Stimulated activated naive CD8-positive, alpha-beta T cell treated with anti-CD3 and anti-CD28 coated beads, Interleukin-15, amount 100 ng/mL, for 72 hours (primary cell): ENCODE measurements around the gene PAGR1.

Source experiments
- ATAC-seq: fragments of 150-1000 bp; cut with Tn5 transposase; 2 replicates; pipeline ENCODE4 v1.10.0; 2021; ENCODE audit warnings: mild to moderate bottlenecking, moderate library complexity
- DNase-seq, 2 donors: peaks; one replicate each; pipeline ENCODE4 v3.0.0; 2021 to 2022
- H3K27ac Mint-ChIP-seq, 2 donors: one replicate each; pipeline ENCODE4 v1.8.0; 2022; ENCODE audit warnings: mild to moderate bottlenecking in 2 of 2, mixed read lengths in 2 of 2, moderate library complexity in 2 of 2
- H3K27me3 Mint-ChIP-seq: one replicate; pipeline ENCODE4 v1.8.0; 2022; ENCODE audit warnings: mixed read lengths
- H3K4me1 Mint-ChIP-seq: one replicate; pipeline ENCODE4 v1.8.0; 2022; ENCODE audit warnings: mild to moderate bottlenecking, mixed read lengths
- H3K4me3 Mint-ChIP-seq, 2 donors: one replicate each; pipeline ENCODE4 v1.8.0; 2022; ENCODE audit warnings: mild to moderate bottlenecking in 2 of 2, mixed read lengths in 2 of 2, moderate library complexity in 1 of 2
- H3K9me3 Mint-ChIP-seq, 2 donors: one replicate each; pipeline ENCODE4 v1.8.0; 2022; ENCODE audit warnings: mixed read lengths in 2 of 2

The PAGR1 gene

GRCh38 chr16:29836623-29837022 is 20.7 kb downstream of the PAGR1 start:
- Mint-ChIP-seq H3K4me3 (no peak overlapping the region), H3K27me3 (no peaks in the 10 kb centered on the region), H3K27ac (no peak overlapping the region), H3K9me3 (no peaks in the 10 kb centered on the region), H3K4me1 (peaks cover 11% of the 10 kb centered on the region)
- ATAC-seq (no peak), DNase-seq (no peak)

GRCh38 chr16:29837841-29838240 is 21.9 kb downstream of the PAGR1 start:
- Mint-ChIP-seq H3K9me3 (no peaks in the 10 kb centered on the region), H3K4me3 (no peak overlapping the region), H3K27ac (no peak overlapping the region), H3K27me3 (no peaks in the 10 kb centered on the region), H3K4me1 (peaks cover 11% of the 10 kb centered on the region)
- no peak for DNase-seq
- no peak for ATAC-seq

- Mint-ChIP-seq H3K27me3 (no peaks in the 10 kb centered on the region), H3K9me3 (no peaks in the 10 kb centered on the region), H3K4me1 (no peaks in the 10 kb centered on the region), H3K4me3 (no peak overlapping the region), H3K27ac (no peak overlapping the region)
- no peak for DNase-seq
- no peak for ATAC-seq
Measured at GRCh38 chr16:29839822-29840221, 23.9 kb downstream of the PAGR1 start.

- H3K4me3 Mint-ChIP-seq: no peak overlapping the region
- no peaks in the 10 kb centered on the region for H3K9me3 Mint-ChIP-seq
- peak overlapping the region in 1 of 2 donors; percentile 82 for H3K27ac Mint-ChIP-seq
- ATAC-seq (no peak), DNase-seq (no peak)
- no peaks in the 10 kb centered on the region for H3K27me3 Mint-ChIP-seq
- no peaks in the 10 kb centered on the region for H3K4me1 Mint-ChIP-seq
Measured at GRCh38 chr16:29840240-29840639, 24.3 kb downstream of the PAGR1 start.

- no peak overlapping the region for H3K4me3 Mint-ChIP-seq
- H3K27me3 Mint-ChIP-seq: no peaks in the 10 kb centered on the region
- peak; percentile 23 for ATAC-seq
- no peaks in the 10 kb centered on the region for H3K4me1 Mint-ChIP-seq
- H3K9me3 Mint-ChIP-seq: no peaks in the 10 kb centered on the region
- H3K27ac Mint-ChIP-seq: peak overlapping the region in 1 of 2 donors; percentile 34
- DNase-seq: no peak
Measured at GRCh38 chr16:29841631-29842030, 25.7 kb downstream of the PAGR1 start.

- peaks cover 5% of the 10 kb centered on the region for H3K4me1 Mint-ChIP-seq
- no peak for DNase-seq
- H3K9me3 Mint-ChIP-seq: no peaks in the 10 kb centered on the region
- H3K4me3 Mint-ChIP-seq: no peak overlapping the region
- H3K27me3 Mint-ChIP-seq: no peaks in the 10 kb centered on the region
- H3K27ac Mint-ChIP-seq: peak overlapping the region in 1 of 2 donors; percentile 52
- peak; percentile 54 for ATAC-seq
Measured at GRCh38 chr16:29842732-29843346, 26.9 kb downstream of the PAGR1 start.

- H3K4me1 Mint-ChIP-seq: peaks cover 12% of the 10 kb centered on the region
- no peak overlapping the region for H3K4me3 Mint-ChIP-seq
- DNase-seq (no peak), ATAC-seq (no peak)
- H3K9me3 Mint-ChIP-seq: no peaks in the 10 kb centered on the region
- no peak overlapping the region for H3K27ac Mint-ChIP-seq
- H3K27me3 Mint-ChIP-seq: no peaks in the 10 kb centered on the region
Measured at GRCh38 chr16:29843931-29844330, 28.0 kb downstream of the PAGR1 start.

GRCh38 chr16:29844575-29845331 is 28.8 kb downstream of the PAGR1 start:
- Mint-ChIP-seq H3K9me3 (no peaks in the 10 kb centered on the region), H3K27ac (peak overlapping the region in 1 of 2 donors; percentile 85), H3K4me3 (no peak overlapping the region), H3K27me3 (no peaks in the 10 kb centered on the region), H3K4me1 (peaks cover 12% of the 10 kb centered on the region)
- DNase-seq: no peak
- no peak for ATAC-seq

GRCh38 chr16:29845656-29846055 is 29.7 kb downstream of the PAGR1 start:
- no peaks in the 10 kb centered on the region for H3K9me3 Mint-ChIP-seq
- no peak overlapping the region for H3K27ac Mint-ChIP-seq
- H3K4me3 Mint-ChIP-seq: no peak overlapping the region
- no peak for ATAC-seq
- DNase-seq: no peak
- H3K4me1 Mint-ChIP-seq: peaks cover 17% of the 10 kb centered on the region
- no peaks in the 10 kb centered on the region for H3K27me3 Mint-ChIP-seq

- peak; percentile 96 for ATAC-seq
- Mint-ChIP-seq H3K4me1 (peaks cover 17% of the 10 kb centered on the region), H3K9me3 (no peaks in the 10 kb centered on the region), H3K27ac (peak overlapping the region in 1 of 2 donors; percentile 81), H3K27me3 (no peaks in the 10 kb centered on the region), H3K4me3 (no peak overlapping the region)
- peak; percentile 78 to 82 for DNase-seq
Measured at GRCh38 chr16:29848420-29849297, 32.7 kb downstream of the PAGR1 start.

- Mint-ChIP-seq H3K27me3 (no peaks in the 10 kb centered on the region), H3K9me3 (no peaks in the 10 kb centered on the region), H3K27ac (no peak overlapping the region), H3K4me3 (no peak overlapping the region), H3K4me1 (peaks cover 18% of the 10 kb centered on the region)
- no peak for ATAC-seq
- no peak for DNase-seq
Measured at GRCh38 chr16:29849505-29849904, 33.6 kb downstream of the PAGR1 start.

GRCh38 chr16:29850998-29851397 is 35.0 kb downstream of the PAGR1 start:
- no peak overlapping the region for H3K4me3 Mint-ChIP-seq
- H3K9me3 Mint-ChIP-seq: no peaks in the 10 kb centered on the region
- H3K27ac Mint-ChIP-seq: no peak overlapping the region
- H3K4me1 Mint-ChIP-seq: peaks cover 25% of the 10 kb centered on the region
- DNase-seq: no peak
- ATAC-seq: no peak
- H3K27me3 Mint-ChIP-seq: no peaks in the 10 kb centered on the region

GRCh38 chr16:29852654-29853053 is 36.7 kb downstream of the PAGR1 start:
- DNase-seq: no peak
- H3K27ac Mint-ChIP-seq: no peak overlapping the region
- no peaks in the 10 kb centered on the region for H3K9me3 Mint-ChIP-seq
- peaks cover 20% of the 10 kb centered on the region for H3K4me1 Mint-ChIP-seq
- ATAC-seq: no peak
- H3K27me3 Mint-ChIP-seq: no peaks in the 10 kb centered on the region
- no peak overlapping the region for H3K4me3 Mint-ChIP-seq

- no peaks in the 10 kb centered on the region for H3K27me3 Mint-ChIP-seq
- no peak for ATAC-seq
- H3K4me3 Mint-ChIP-seq: no peak overlapping the region
- no peak for DNase-seq
- no peaks in the 10 kb centered on the region for H3K9me3 Mint-ChIP-seq
- H3K27ac Mint-ChIP-seq: peak overlapping the region in 1 of 2 donors; percentile 75
- peaks cover 29% of the 10 kb centered on the region for H3K4me1 Mint-ChIP-seq
Measured at GRCh38 chr16:29854520-29855100, 38.7 kb downstream of the PAGR1 start.

- Mint-ChIP-seq H3K9me3 (no peaks in the 10 kb centered on the region), H3K27ac (peak overlapping the region in 1 of 2 donors; percentile 24), H3K4me3 (no peak overlapping the region), H3K27me3 (no peaks in the 10 kb centered on the region), H3K4me1 (peaks cover 47% of the 10 kb centered on the region)
- DNase-seq (no peak), ATAC-seq (no peak)
Measured at GRCh38 chr16:29857133-29857760, 41.3 kb downstream of the PAGR1 start.
